Endodermal cell (in vitro differentiated cells): ENCODE data around the gene LRFN2. TPM values are rescaled to one million over a fixed set of nuclear protein-coding genes. Genes with fewer than 3 reads are reported as not detected.

Experiments
- DNase-seq: peaks from one replicate; pipeline ENCODE4 v3.0.0-alpha.2; 2017
- H3K27ac ChIP-seq: 2 replicates; pipeline ENCODE4 v1.5.1; 2013; ENCODE audit warnings: mild to moderate bottlenecking, low read depth, low read length, moderate library complexity
- H3K27me3 ChIP-seq: 2 replicates; pipeline ENCODE4 v1.6.1; 2013; ENCODE audit warnings: mild to moderate bottlenecking, low read length, moderate library complexity; ENCODE audit not compliant: insufficient read depth, control insufficient read depth, poor library complexity, severe bottlenecking
- H3K36me3 ChIP-seq: 2 replicates; pipeline ENCODE4 v1.7.0; 2013; ENCODE audit warnings: mild to moderate bottlenecking, low read length, moderate library complexity; ENCODE audit not compliant: control insufficient read depth, insufficient read depth
- H3K4me1 ChIP-seq: one replicate; pipeline ENCODE4 v1.7.0; 2013; ENCODE audit warnings: low read length; ENCODE audit not compliant: control insufficient read depth, insufficient read depth
- H3K4me3 ChIP-seq: 2 replicates; pipeline ENCODE4 v1.5.1; 2013; ENCODE audit warnings: mild to moderate bottlenecking, low read length, moderate library complexity
- H3K9ac ChIP-seq: 2 replicates; pipeline ENCODE4 v1.6.1; 2013; ENCODE audit warnings: mild to moderate bottlenecking, low read length, moderate library complexity; ENCODE audit not compliant: poor library complexity, severe bottlenecking; ENCODE audit errors: extremely low read depth
- H3K9me3 ChIP-seq: 2 replicates; pipeline ENCODE4 v1.6.1; 2013; ENCODE audit warnings: mild to moderate bottlenecking, low read length, moderate library complexity; ENCODE audit not compliant: control insufficient read depth
- H3K27ac Mint-ChIP-seq: 2 replicates; pipeline ENCODE4 v1.8.0; 2020; ENCODE audit warnings: mixed read lengths
- H3K27me3 Mint-ChIP-seq: 2 replicates; pipeline ENCODE4 v1.8.0; 2021; ENCODE audit warnings: mild to moderate bottlenecking, mixed read lengths; ENCODE audit not compliant: insufficient read depth
- H3K36me3 Mint-ChIP-seq: 2 replicates; pipeline ENCODE4 v1.8.0; 2020; ENCODE audit warnings: low read depth, mixed read lengths
- H3K4me1 Mint-ChIP-seq: 2 replicates; pipeline ENCODE4 v1.8.0; 2020; ENCODE audit warnings: mixed read lengths
- H3K4me3 Mint-ChIP-seq: 2 replicates; pipeline ENCODE4 v1.8.0; 2020; ENCODE audit warnings: mild to moderate bottlenecking, moderate library complexity, mixed read lengths
- H3K9me3 Mint-ChIP-seq: 2 replicates; pipeline ENCODE4 v1.8.0; 2020; ENCODE audit warnings: mild to moderate bottlenecking, mixed read lengths
- WGBS, 2 experiments: methylation state at CpG; one replicate each; pipeline versions ENCODE4 v1.1.5 to v1.1.7; 2013; ENCODE audit warnings: missing lambda C conversion rate in 2 of 2, mixed read lengths in 1 of 2; ENCODE audit not compliant: insufficient coverage in 1 of 2, insufficient read length in 1 of 2; 5-methylcytosine and 5-hydroxymethylcytosine counted together
- total RNA-seq, 2 donors: library from RNA; stranded (reverse); fragmentation: NEBNext Ultra II Directional in 1 of 2; extraction: Animal tissue kit (Norgen Biotek cat#: 25700) in 1 of 2; gene quantifications; 2 replicates in 1 of 2; 3 replicates in 1 of 2; pipeline ENCODE4 v1.2.1, GENCODE V29; 2021
- TF ChIP-seq, protein P1 (sequence below): fragments of 200-600 bp; sonication (generic); conservative IDR thresholded peaks from 2 replicates; pipeline ENCODE4 v1.5.0; 2021; ENCODE audit warnings: antibody characterized with exemption, mild to moderate bottlenecking

LRFN2 gene
- total RNA-seq, 2 donors from 2014 or later, result 0.15 TPM; not detected in 1

DNA sequence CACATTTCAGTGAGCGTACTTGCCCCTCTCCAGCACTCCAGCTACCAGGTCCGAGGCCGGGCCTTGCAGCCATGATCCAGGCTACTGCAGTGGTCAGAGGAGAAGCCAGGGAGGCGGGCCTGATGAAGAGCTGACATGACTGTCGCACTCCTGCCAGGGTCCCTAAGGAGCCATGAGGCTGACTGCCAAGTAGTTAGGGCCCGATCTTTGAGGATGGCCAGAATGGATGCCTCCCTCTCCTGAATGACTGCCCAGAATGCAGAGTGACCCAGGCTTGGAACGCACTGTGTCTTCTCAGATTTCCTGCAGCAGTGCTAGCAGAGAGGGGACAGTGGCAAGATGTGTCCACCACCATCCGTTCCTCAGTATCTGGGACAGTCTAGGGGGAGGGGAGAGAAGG, 24.7 kb upstream of the LRFN2 start:
- H3K9ac ChIP-seq, result no peak overlapping the region
- H3K36me3 ChIP-seq, result no peaks in the 10 kb centered on the region
- Mint-ChIP-seq H3K4me3 (no peak overlapping the region), H3K27me3 (peaks cover 35% of the 10 kb centered on the region), H3K36me3 (no peaks in the 10 kb centered on the region), H3K9me3 (no peaks in the 10 kb centered on the region), H3K4me1 (no peaks in the 10 kb centered on the region), H3K27ac (no peak overlapping the region)
- H3K27ac ChIP-seq, result no peak overlapping the region
- no peak for DNase-seq
- H3K27me3 ChIP-seq, result peaks cover 43% of the 10 kb centered on the region
- H3K9me3 ChIP-seq, result no peaks in the 10 kb centered on the region
- no peak overlapping the region for H3K4me3 ChIP-seq
- WGBS, 2 experiments, result 93 to 96% methylated on average over 6 to 8 of the region's 8 CpGs
- TF ChIP-seq, protein P1, sequence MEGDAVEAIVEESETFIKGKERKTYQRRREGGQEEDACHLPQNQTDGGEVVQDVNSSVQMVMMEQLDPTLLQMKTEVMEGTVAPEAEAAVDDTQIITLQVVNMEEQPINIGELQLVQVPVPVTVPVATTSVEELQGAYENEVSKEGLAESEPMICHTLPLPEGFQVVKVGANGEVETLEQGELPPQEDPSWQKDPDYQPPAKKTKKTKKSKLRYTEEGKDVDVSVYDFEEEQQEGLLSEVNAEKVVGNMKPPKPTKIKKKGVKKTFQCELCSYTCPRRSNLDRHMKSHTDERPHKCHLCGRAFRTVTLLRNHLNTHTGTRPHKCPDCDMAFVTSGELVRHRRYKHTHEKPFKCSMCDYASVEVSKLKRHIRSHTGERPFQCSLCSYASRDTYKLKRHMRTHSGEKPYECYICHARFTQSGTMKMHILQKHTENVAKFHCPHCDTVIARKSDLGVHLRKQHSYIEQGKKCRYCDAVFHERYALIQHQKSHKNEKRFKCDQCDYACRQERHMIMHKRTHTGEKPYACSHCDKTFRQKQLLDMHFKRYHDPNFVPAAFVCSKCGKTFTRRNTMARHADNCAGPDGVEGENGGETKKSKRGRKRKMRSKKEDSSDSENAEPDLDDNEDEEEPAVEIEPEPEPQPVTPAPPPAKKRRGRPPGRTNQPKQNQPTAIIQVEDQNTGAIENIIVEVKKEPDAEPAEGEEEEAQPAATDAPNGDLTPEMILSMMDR, result no peak
- no peaks in the 10 kb centered on the region for H3K4me1 ChIP-seq

DNA sequence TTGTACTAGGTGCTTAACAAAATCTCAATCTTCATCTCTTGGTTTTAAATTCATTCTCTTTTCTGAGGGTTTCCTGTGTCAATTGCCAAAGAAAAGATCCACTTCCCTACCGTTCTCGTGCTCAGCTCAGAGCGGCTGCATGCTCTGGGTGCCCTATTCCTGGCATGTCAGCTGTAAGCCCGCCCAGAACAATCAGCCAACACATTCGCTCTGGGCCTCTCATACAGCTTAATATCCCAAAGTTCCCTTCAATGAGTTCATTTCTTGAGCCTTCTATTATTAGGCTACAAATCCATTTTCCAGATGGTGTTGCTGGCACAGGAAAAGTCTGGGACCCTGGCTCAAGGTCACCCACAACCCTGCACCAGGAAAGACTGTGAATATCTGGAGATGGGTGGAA, 24.3 kb upstream of the LRFN2 start:
- Histone ChIP-seq H3K36me3 (no peaks in the 10 kb centered on the region), H3K27ac (no peak overlapping the region), H3K9me3 (no peaks in the 10 kb centered on the region), H3K4me1 (no peaks in the 10 kb centered on the region), H3K9ac (no peak overlapping the region), H3K27me3 (peaks cover 40% of the 10 kb centered on the region), H3K4me3 (no peak overlapping the region)
- TF ChIP-seq, protein P1, result no peak
- H3K9me3 Mint-ChIP-seq, result no peaks in the 10 kb centered on the region
- no peaks in the 10 kb centered on the region for H3K4me1 Mint-ChIP-seq
- no peak overlapping the region for H3K27ac Mint-ChIP-seq
- no peaks in the 10 kb centered on the region for H3K36me3 Mint-ChIP-seq
- H3K27me3 Mint-ChIP-seq, result peaks cover 32% of the 10 kb centered on the region
- H3K4me3 Mint-ChIP-seq, result no peak overlapping the region
- DNase-seq, result no peak
- 91 to 93% methylated on average over 5 of the region's 5 CpGs for WGBS, 2 experiments

- H3K4me1 Mint-ChIP-seq, result no peaks in the 10 kb centered on the region
- no peaks in the 10 kb centered on the region for H3K36me3 ChIP-seq
- peaks cover 31% of the 10 kb centered on the region for H3K27me3 Mint-ChIP-seq
- no peaks in the 10 kb centered on the region for H3K9me3 ChIP-seq
- no peak overlapping the region for H3K4me3 ChIP-seq
- H3K4me3 Mint-ChIP-seq, result no peak overlapping the region
- peaks cover 36% of the 10 kb centered on the region for H3K27me3 ChIP-seq
- 77 to 79% methylated on average over 1 to 2 of the region's 2 CpGs for WGBS, 2 experiments
- H3K27ac ChIP-seq, result no peak overlapping the region
- DNase-seq, result no peak
- H3K36me3 Mint-ChIP-seq, result no peaks in the 10 kb centered on the region
- TF ChIP-seq, protein P1, result no peak
- no peak overlapping the region for H3K27ac Mint-ChIP-seq
- H3K9ac ChIP-seq, result no peak overlapping the region
- H3K9me3 Mint-ChIP-seq, result no peaks in the 10 kb centered on the region
- H3K4me1 ChIP-seq, result no peaks in the 10 kb centered on the region
Observed at GRCh38 chr6:40610229-40610628, 23.1 kb upstream of the LRFN2 start.
